GM12801 (cell line): ENCODE data around the gene ZCCHC7.

ENCODE experiments used
- TF ChIP-seq, protein P1 (sequence below): IDR thresholded peaks from one replicate; pipeline ENCODE4 v1.5.1; 2011; ENCODE audit warnings: control low read depth; ENCODE audit not compliant: insufficient read length; ENCODE audit errors: extremely low read depth

The ZCCHC7 gene

DNA sequence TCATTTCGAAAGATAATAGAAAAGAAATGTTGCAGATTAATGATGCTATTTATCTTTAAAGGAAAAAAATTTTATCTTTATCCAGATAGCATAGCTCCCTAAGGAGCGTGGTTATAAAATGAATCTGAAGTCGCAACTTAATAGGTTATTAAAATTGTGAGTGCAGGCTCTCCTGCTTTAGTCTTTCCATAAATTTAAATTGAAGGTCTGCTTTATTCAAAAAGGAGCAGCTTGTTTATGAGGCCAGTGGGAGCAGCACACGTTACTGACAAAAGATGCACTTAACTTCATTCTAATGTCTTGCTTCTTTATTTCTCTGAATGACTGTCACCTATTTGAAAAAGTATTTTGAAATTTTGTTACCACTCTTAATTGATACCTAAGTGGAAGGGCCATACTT is 95.0 kb downstream of the ZCCHC7 start:
- TF ChIP-seq, protein P1, sequence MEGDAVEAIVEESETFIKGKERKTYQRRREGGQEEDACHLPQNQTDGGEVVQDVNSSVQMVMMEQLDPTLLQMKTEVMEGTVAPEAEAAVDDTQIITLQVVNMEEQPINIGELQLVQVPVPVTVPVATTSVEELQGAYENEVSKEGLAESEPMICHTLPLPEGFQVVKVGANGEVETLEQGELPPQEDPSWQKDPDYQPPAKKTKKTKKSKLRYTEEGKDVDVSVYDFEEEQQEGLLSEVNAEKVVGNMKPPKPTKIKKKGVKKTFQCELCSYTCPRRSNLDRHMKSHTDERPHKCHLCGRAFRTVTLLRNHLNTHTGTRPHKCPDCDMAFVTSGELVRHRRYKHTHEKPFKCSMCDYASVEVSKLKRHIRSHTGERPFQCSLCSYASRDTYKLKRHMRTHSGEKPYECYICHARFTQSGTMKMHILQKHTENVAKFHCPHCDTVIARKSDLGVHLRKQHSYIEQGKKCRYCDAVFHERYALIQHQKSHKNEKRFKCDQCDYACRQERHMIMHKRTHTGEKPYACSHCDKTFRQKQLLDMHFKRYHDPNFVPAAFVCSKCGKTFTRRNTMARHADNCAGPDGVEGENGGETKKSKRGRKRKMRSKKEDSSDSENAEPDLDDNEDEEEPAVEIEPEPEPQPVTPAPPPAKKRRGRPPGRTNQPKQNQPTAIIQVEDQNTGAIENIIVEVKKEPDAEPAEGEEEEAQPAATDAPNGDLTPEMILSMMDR: no peak

GRCh38 chr9:37215830-37216229 is 95.5 kb downstream of the ZCCHC7 start:
- TF ChIP-seq, protein P1: no peak

GRCh38 chr9:37217161-37217560 is 96.8 kb downstream of the ZCCHC7 start:
- TF ChIP-seq, protein P1: no peak

DNA sequence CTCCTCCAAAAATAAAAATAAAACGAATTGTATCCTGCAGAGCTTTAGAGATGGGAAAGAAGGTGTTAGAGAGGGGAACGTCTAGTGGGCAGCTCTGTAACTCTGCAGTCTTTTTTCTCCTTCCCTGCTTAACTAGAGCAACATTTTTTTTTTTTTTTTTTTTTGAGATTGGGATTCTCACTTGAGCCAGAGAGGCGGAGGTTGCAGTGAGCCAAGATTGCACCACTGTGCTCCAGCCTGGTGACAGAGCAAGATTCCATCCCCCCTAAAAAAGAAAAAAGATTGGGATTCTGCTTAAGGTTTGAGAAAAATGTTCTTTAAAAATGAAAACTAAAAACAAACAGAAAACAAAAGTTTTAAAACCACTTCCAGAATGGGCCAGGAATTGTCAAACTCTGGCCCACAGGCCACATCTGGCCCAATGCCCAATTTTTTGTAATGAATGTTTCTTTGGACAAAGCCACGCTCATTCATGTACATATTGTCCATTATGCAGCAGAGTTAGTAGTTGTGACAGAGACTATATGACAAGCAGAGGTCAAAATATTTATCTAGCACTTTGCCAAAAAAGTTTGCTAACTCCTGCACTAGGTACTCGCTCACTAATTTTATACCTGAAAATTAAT is 98.5 kb downstream of the ZCCHC7 start:
- TF ChIP-seq, protein P1: no peak

GRCh38 chr9:37220971-37221370 is 100.6 kb downstream of the ZCCHC7 start:
- TF ChIP-seq, protein P1: no peak

- TF ChIP-seq, protein P1: no peak
Measured at GRCh38 chr9:37221489-37222106, 101.2 kb downstream of the ZCCHC7 start.

- TF ChIP-seq, protein P1: no peak
Measured at GRCh38 chr9:37229455-37229854, 109.1 kb downstream of the ZCCHC7 start.
